HG03139 (cell line): ENCODE data around the gene LCORL.
A peak's percentile ranks its signal among the peaks of the same experiment; 100 is the strongest.
"Not testable (repeated sequence)": the region's sequence is repeated elsewhere in the genome, so short reads cannot be mapped to it uniquely, and the experiment has no call there.

ENCODE experiments used
- ATAC-seq: cut with Tn5 transposase; IDR thresholded peaks from one replicate; pipeline ENCODE4 v1.9.1; 2021; ENCODE audit not compliant: unreplicated experiment

Gene LCORL

GRCh38 chr4:17859793-17860406 is 161.7 kb downstream of the LCORL start:
- ATAC-seq: no peak

DNA sequence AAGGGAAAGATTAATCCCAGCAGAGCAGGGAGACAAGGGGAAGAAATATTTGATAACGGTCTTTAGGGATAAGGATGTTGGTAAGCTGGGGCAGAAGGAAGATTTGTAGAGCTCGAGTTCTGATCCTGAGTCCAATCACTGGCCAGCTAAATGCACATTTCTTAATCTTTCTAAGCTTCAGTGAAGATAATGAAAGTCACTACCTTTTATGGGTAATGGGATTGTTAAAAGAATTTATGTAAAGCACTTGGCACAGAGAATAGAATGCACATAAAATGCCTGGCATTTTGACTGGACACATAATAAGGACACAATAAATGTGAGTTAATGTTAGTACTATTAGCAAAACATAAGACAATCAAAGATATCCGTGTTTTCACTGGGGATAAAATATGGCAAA is 167.5 kb downstream of the LCORL start:
- no peak for ATAC-seq

GRCh38 chr4:17851959-17852358 is 169.6 kb downstream of the LCORL start:
- ATAC-seq: no peak

DNA sequence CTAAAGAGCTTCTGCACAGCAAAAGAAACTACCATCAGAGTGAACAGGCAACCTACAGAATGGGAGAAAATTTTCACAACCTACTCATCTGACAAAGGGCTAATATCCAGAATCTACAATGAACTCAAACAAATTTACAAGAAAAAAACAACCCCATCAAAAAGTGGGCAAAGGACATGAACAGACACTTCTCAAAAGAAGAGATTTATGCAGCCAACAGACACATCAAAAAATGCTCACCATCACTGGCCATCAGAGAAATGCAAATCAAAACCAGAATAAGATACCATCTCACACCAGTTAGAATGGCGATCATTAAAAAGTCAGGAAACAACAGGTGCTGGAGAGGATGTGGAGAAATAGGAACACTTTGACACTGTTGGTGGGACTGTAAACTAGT is 171.3 kb downstream of the LCORL start:
- ATAC-seq: not testable (repeated sequence)

DNA sequence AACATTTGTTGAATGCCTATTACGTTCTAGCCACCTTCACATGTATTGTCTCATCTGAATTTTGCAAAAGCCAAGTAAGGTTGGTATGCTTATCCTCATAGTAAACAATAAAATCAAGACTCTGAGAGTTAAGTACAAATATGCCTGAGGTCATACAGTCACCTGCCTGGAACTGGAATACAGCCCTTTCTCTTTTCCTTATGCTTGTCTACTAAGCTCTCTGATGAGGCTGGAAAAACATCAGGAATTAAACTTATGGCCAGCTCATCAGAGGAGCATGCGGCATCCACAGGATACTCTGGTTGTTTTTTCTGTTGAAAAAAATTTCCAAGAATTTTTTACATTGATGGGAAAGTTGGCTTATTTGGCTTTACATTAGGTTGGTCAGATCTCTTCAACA is 175.3 kb downstream of the LCORL start:
- no peak for ATAC-seq

DNA sequence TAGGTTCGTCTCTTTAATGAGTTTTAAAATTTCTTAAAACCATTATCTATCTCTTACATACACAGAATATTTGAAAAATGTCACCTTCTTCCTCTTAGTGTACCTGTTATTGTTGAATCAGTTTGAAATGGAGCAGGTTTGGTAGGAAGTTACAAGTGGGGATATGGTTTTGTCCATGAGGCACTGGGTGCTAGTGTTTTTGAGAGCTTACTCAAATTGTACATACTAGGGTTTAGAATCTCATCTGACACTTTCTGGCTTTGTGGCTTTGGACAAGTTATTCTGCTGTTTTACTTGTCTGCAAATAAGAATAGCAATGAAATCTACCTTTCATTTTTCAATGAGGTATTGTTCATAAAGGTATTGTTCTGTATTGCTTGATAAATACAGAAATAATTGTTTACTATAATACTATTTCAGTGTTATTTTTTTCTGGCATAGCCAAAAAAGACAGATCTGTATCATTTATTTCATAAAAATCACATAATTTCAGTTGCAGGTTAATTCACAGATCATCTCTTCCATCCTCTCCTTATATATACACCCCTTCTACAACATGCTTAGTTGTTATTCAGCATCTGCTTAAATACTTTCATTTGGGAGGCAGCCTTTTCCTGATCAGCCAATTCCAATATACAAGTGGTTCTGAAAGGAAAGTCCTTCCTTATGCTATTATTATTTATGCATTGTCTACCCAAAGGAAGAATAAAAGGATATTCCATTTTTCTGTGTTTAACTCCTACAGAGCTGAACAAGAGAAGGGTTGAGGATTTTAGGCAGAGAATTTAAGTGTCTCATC is 197.5 kb downstream of the LCORL start:
- ATAC-seq: no peak

GRCh38 chr4:17817027-17817426 is 204.5 kb downstream of the LCORL start:
- ATAC-seq: peak; percentile 70

- no peak for ATAC-seq
These were observed 205.4 kb downstream of the LCORL start for GRCh38 chr4:17816142-17816541.

DNA sequence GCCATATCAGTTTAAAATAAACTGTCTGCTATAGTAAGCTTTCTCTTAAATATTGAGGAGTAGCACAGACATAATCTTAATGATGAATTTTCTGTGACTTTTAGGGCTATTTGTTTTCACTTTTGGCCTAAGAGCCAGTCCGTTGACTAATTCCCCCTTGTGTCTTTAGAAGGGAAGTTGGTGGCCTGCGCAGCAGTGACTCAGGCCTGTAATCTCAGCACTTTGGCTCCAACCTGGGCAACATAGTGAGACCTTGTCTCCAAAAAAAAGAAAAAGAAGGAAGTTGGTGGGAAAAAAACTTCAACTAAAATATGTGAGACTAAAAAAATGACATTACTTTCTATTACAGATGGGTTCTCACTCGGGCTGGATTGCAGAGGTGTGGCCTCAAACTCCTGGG is 207.4 kb downstream of the LCORL start:
- ATAC-seq: no peak

GRCh38 chr4:17812801-17813200 is 208.8 kb downstream of the LCORL start:
- ATAC-seq: no peak

DNA sequence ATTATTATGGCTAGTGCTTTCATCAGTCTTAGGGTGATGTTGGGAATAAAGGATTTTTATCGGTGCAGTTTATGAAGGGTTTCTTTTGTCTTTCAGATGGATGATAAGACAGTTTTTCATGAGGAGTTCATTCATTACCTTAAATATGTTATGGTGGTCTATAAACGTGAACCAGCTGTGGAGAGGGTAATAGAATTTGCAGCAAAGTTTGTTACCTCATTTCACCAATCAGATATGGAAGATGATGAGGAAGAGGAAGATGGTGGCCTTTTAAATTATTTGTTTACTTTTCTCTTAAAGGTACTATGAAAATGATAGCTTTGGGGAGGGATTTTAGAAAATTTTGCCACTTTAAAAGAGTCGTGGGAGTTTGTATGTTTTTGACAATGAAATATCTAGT is 209.4 kb downstream of the LCORL start:
- no peak for ATAC-seq

GRCh38 chr4:17811078-17811603 is 210.4 kb downstream of the LCORL start:
- ATAC-seq: peak; percentile 26

DNA sequence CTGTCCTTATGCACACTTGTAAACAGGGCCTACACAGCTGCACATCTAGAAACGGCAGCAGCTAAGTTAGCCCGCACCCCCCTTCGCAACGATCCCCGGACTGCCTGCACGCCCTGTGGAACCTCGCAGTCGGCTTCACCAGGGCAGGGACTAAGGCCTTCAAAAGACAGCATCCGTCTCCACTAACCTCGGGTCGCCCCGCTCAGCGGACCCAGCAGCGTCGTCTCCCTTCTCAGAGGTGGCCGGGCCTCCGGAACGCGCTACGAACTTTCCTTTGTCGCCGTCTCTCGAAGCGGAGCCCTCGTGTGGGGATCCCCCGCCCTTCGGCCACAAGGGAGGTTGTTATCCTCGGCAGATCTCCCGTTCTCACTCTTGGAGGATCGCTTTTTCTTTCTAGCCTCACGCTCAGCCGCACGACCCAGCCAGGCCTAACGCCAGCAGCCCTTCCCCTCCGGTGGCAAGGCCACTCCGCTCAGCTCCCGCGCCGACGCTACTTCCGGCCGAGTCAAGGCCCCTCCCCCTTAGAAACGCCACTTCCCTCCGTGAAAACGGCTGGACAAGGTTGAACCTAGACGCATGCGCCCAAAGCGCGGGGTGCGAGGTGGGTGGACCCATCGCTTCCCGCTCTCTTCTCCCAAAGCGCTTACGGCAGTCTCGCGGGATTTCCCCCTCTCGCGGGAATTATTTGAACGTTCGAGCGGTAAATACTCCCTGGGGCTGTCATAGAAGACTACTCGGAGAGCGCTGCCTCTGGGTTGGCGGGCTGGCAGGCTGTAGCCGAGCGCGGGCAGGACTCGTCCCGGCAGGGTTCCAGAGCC is 211.1 kb downstream of the LCORL start, which contains the start of the genes DCAF16 and NCAPG:
DCAF16 (minus strand) TSS at position 498 of the 818 bp plus-strand sequence. CDS start 6,616 bp downstream, outside the sequence.
NCAPG (plus strand) TSS at position 720 of the 818 bp plus-strand sequence. CDS start 99 bp downstream, outside the sequence.
- peak; percentile 83 for ATAC-seq

DNA sequence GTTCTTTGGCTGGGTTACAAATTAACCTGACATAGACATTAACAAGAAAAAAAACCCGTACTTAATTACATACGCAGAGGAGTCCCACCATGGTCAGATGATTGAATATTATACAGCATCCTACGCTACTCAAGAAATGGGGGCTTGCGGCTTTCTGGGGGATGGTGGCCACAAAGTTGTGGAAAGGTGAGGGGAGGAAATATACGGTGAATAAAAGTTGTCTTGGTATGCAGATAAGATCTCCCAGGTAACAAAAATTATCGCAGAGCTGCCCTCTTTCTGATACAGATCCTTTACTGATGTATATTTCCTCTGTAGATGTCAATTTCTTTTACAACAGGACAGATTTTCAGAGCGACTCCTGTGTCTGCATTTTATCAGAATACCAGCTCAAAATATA is 211.9 kb downstream of the LCORL start:
- ATAC-seq: no peak

GRCh38 chr4:17807446-17807845 is 214.1 kb downstream of the LCORL start:
- no peak for ATAC-seq

DNA sequence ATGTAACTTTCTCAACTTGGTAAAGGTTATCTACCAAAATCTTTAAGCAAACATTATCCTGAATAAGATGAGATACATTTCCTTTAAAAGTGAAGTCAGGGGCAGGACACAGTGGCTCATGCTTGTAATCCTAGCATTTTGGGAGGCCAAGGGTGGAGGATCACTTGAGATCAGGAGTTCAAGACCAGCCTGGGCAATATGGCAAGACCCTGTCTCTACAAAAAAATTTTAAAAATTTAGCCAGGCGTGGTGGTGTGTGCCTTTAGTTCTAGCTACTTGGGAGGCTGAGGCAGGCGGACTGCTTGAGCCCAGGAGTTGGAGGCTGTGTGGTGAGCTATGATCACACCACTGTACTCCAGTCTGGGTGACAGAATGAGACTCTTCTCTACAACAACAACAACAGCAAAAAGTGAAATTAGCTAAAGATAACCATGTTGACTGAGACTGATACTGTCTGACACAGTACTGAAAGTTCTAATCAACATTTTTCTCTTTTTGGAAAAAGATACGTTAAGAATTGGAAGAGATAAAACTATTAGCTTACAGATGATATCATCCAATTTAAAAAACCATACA is 215.9 kb downstream of the LCORL start:
- ATAC-seq: no peak

GRCh38 chr4:17797808-17798207 is 223.7 kb downstream of the LCORL start:
- no peak for ATAC-seq

- no peak for ATAC-seq
These were observed 226.8 kb downstream of the LCORL start for GRCh38 chr4:17794730-17795129.
